Keratinocyte (primary cell): Measurements from ENCODE around the gene CCDC9B.

Experiments used
- CTCF ChIP-seq, 3 experiments: IDR thresholded peaks in 1 of 3; conservative IDR thresholded peaks in 1 of 3; optimal IDR thresholded peaks in 1 of 3; 2 replicates in 2 of 3; 3 replicates in 1 of 3; pipeline versions ENCODE3 to v1.5.1; 2011; ENCODE audit warnings: low read length in 3 of 3, mild to moderate bottlenecking in 3 of 3, moderate library complexity in 2 of 3, control low read depth in 1 of 3, inconsistent platforms in 1 of 3; ENCODE audit not compliant: insufficient read depth in 2 of 3; ENCODE audit errors: extremely low read depth in 1 of 3
- EZH2 ChIP-seq: IDR thresholded peaks from one replicate; pipeline ENCODE4 v1.6.1; 2012; ENCODE audit warnings: inconsistent platforms, mild to moderate bottlenecking, low read length, moderate library complexity

DNA sequence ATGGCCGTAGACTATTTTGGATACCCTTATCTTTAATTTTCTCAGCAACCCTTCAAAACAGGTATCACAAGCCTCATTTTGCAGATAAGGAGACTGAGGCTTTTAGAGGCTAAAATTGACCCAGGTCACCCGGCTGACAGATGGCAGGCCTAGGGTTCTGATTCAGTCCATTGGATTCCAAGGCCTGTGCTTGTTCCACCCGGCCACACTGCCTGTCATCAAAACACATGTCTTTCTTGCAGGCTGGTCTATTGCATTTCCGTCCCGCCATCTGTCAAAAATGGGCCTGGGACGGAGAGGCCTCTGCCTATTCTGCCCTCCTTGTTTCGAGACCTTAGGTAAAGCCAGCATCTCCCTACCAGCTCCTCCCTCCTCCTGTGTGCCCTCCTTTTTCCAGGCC lies 9.1 kb downstream of the CCDC9B start:
- TF ChIP-seq CTCF (optimal IDR thresholded peaks at IDR 0.05 in 1 of 3, IDR thresholded peaks at IDR 0.05 in 1 of 3, conservative IDR thresholded peaks at IDR 0.05 in 1 of 3; ENCODE audit: extremely low read depth in 1 of 3, insufficient read depth in 2 of 3, low read length in 3 of 3) = no peak
- TF ChIP-seq EZH2 = no peak
